Measurements from ENCODE around the gene CLDN22.

The CLDN22 gene

DNA sequence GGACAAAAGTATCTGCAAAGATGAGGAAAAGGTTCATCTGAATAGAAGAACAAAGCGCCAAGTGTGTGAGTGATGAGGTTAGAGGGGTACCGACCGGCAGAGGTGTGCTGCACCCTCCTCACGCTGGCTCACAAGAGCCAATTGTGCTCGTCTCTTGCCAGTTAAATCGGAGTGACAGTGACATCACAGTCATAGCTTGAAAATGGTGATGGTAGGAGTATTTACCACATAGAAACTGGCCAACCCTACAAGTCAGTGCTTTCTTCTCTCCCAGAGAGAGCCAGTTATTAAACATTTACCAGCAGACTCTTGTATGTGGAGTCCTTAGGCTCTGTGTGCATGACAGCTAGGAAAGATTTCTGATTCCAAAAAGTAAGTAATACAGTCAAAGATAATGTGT lies 32.4 kb downstream of the CLDN22 start:
- H3K27ac ChIP-seq = no peak overlapping the region
- TF ChIP-seq CTCF (IDR thresholded peaks at IDR 0.05) = no peak
- H3K4me3 ChIP-seq (ENCODE audit: low read depth in 1 of 2, low read length in 1 of 2) = no peak overlapping the region
- no peaks in the 10 kb centered on the region for H3K9me3 ChIP-seq
- no peaks in the 10 kb centered on the region for H3K36me3 ChIP-seq
- H3K4me1 ChIP-seq (ENCODE audit: control insufficient read depth in 1 of 2, insufficient read depth in 1 of 2, low read depth in 1 of 2, low read length in 1 of 2) = no peaks in the 10 kb centered on the region
- H3K27me3 ChIP-seq = no peaks in the 10 kb centered on the region

GRCh38 chr4:183287309-183287659 lies 32.8 kb downstream of the CLDN22 start:
- no peaks in the 10 kb centered on the region for H3K27me3 ChIP-seq
- no peak overlapping the region for H3K4me3 ChIP-seq (ENCODE audit: low read depth in 1 of 2, low read length in 1 of 2)
- H3K4me1 ChIP-seq (ENCODE audit: control insufficient read depth in 1 of 2, insufficient read depth in 1 of 2, low read depth in 1 of 2, low read length in 1 of 2) = no peaks in the 10 kb centered on the region
- no peaks in the 10 kb centered on the region for H3K36me3 ChIP-seq
- TF ChIP-seq CTCF (IDR thresholded peaks at IDR 0.05) = no peak
- H3K9me3 ChIP-seq = no peaks in the 10 kb centered on the region
- H3K27ac ChIP-seq = no peak overlapping the region

- H3K4me3 ChIP-seq (ENCODE audit: low read depth in 1 of 2, low read length in 1 of 2) = no peak overlapping the region
- no peak overlapping the region for H3K27ac ChIP-seq
- TF ChIP-seq CTCF (IDR thresholded peaks at IDR 0.05) = no peak
- H3K36me3 ChIP-seq = no peaks in the 10 kb centered on the region
- H3K4me1 ChIP-seq (ENCODE audit: control insufficient read depth in 1 of 2, insufficient read depth in 1 of 2, low read depth in 1 of 2, low read length in 1 of 2) = no peaks in the 10 kb centered on the region
- no peaks in the 10 kb centered on the region for H3K9me3 ChIP-seq
- H3K27me3 ChIP-seq = no peaks in the 10 kb centered on the region
Observed at GRCh38 chr4:183286590-183287308, 33.3 kb downstream of the CLDN22 start.

GRCh38 chr4:183285886-183286285 lies 34.2 kb downstream of the CLDN22 start:
- Histone ChIP-seq H3K27ac (no peak overlapping the region), H3K4me1 (ENCODE audit: control insufficient read depth in 1 of 2, insufficient read depth in 1 of 2, low read depth in 1 of 2, low read length in 1 of 2) (no peaks in the 10 kb centered on the region), H3K9me3 (no peaks in the 10 kb centered on the region), H3K4me3 (ENCODE audit: low read depth in 1 of 2, low read length in 1 of 2) (no peak overlapping the region), H3K36me3 (no peaks in the 10 kb centered on the region), H3K27me3 (no peaks in the 10 kb centered on the region)
- no peak for TF ChIP-seq CTCF (IDR thresholded peaks at IDR 0.05)

GRCh38 chr4:183284965-183285364 lies 35.1 kb downstream of the CLDN22 start:
- Histone ChIP-seq H3K27me3 (no peaks in the 10 kb centered on the region), H3K9me3 (no peaks in the 10 kb centered on the region), H3K36me3 (no peaks in the 10 kb centered on the region), H3K4me3 (ENCODE audit: low read depth in 1 of 2, low read length in 1 of 2) (no peak overlapping the region), H3K27ac (no peak overlapping the region), H3K4me1 (ENCODE audit: control insufficient read depth in 1 of 2, insufficient read depth in 1 of 2, low read depth in 1 of 2, low read length in 1 of 2) (no peaks in the 10 kb centered on the region)
- no peak for TF ChIP-seq CTCF (IDR thresholded peaks at IDR 0.05)

Data from neutrophil (primary cell).